Neural cell (in vitro differentiated cells): Measurements from ENCODE around the gene E4F1. TPM values are rescaled to one million over a fixed set of nuclear protein-coding genes. Genes with fewer than 3 reads are reported as not detected.

Experiments used
- H2AFZ ChIP-seq: fragments of 200-600, 300-800 bp; sonication (generic), shearing (Covaris generic); 2 replicates; pipeline ENCODE4 v1.6.0; 2014; ENCODE audit warnings: low read depth, mild to moderate bottlenecking, antibody characterized with exemption, low read length, moderate library complexity
- H3F3A ChIP-seq: fragments of 200-600 bp; shearing (Covaris generic); 2 replicates; pipeline ENCODE4 v1.6.1; 2016; ENCODE audit warnings: mild to moderate bottlenecking, moderate library complexity, mixed read lengths, antibody characterized with exemption, low read length; ENCODE audit not compliant: insufficient read depth, poor library complexity, severe bottlenecking
- H3K27ac ChIP-seq: fragments of 200-600, 300-800 bp; sonication (generic), shearing (Covaris generic); 2 replicates; pipeline ENCODE4 v1.5.1; 2014; ENCODE audit warnings: mild to moderate bottlenecking, low read length, moderate library complexity
- H3K27me3 ChIP-seq: fragments of 300-800, 200-600 bp; sonication (generic), shearing (Covaris generic); 2 replicates; pipeline ENCODE4 v1.6.0; 2014; ENCODE audit warnings: mild to moderate bottlenecking, low read depth, low read length, moderate library complexity; ENCODE audit not compliant: insufficient read depth
- H3K36me3 ChIP-seq: fragments of 300-800, 200-600 bp; sonication (generic), shearing (Covaris generic); 2 replicates; pipeline ENCODE4 v1.5.1; 2014; ENCODE audit warnings: mild to moderate bottlenecking, antibody characterized with exemption, low read length, moderate library complexity; ENCODE audit not compliant: insufficient read depth
- H3K4me2 ChIP-seq: fragments of 300-800, 200-600 bp; sonication (generic), shearing (Covaris generic); 2 replicates; pipeline ENCODE4 v1.6.0; 2014; ENCODE audit warnings: mild to moderate bottlenecking, low read length
- H3K4me3 ChIP-seq: fragments of 300-800, 200-600 bp; sonication (generic), shearing (Covaris generic); 2 replicates; pipeline ENCODE4 v1.5.1; 2014; ENCODE audit warnings: mild to moderate bottlenecking, low read length, moderate library complexity
- H3K79me2 ChIP-seq: fragments of 200-600 bp; shearing (Covaris generic); replicated peaks from 2 replicates; pipeline ENCODE4 v1.6.0; 2014; ENCODE audit warnings: mild to moderate bottlenecking, low read length, moderate library complexity; ENCODE audit not compliant: insufficient read depth
- H3K9ac ChIP-seq: fragments of 300-800, 200-600 bp; sonication (generic), shearing (Covaris generic); 2 replicates; pipeline ENCODE4 v1.6.1; 2016; ENCODE audit warnings: mild to moderate bottlenecking, low read length, mixed read lengths
- H3K9me2 ChIP-seq: fragments of 200-600 bp; shearing (Covaris generic); 2 replicates; pipeline ENCODE4 v1.6.1; 2016; ENCODE audit warnings: mild to moderate bottlenecking, low read length, mixed read lengths; ENCODE audit not compliant: insufficient read depth
- H3K9me3 ChIP-seq: fragments of 200-600, 300-800 bp; sonication (generic), shearing (Covaris generic); 2 replicates; pipeline ENCODE4 v1.6.1; 2016; ENCODE audit warnings: mild to moderate bottlenecking, mixed run types, low read length, moderate library complexity, mixed read lengths
- H4K20me1 ChIP-seq: fragments of 200-600 bp; shearing (Covaris generic); 2 replicates; pipeline ENCODE4 v1.6.1; 2016; ENCODE audit warnings: mild to moderate bottlenecking, mixed run types; ENCODE audit not compliant: insufficient read depth
- EP300 ChIP-seq: fragments of 450-650 bp; conservative IDR thresholded peaks from 2 replicates; pipeline ENCODE4 v1.6.1; 2014; ENCODE audit warnings: antibody characterized with exemption, mild to moderate bottlenecking, moderate library complexity; ENCODE audit not compliant: poor library complexity, severe bottlenecking
- EZH2 ChIP-seq: fragments of 200-600, 300-800 bp; shearing (Covaris generic), sonication (generic); IDR thresholded peaks from 2 replicates; pipeline ENCODE4 v1.6.1; 2014; ENCODE audit warnings: antibody characterized with exemption, low read length, borderline replicate concordance, mild to moderate bottlenecking; ENCODE audit not compliant: insufficient read depth, poor library complexity, severe bottlenecking
- MXI1 ChIP-seq: fragments of 450-650 bp; conservative IDR thresholded peaks from 2 replicates; pipeline ENCODE4 v1.6.1; 2014; ENCODE audit warnings: antibody characterized with exemption, mild to moderate bottlenecking; ENCODE audit not compliant: poor library complexity, severe bottlenecking
- POLR2AphosphoS5 ChIP-seq: IDR thresholded peaks from 2 replicates; pipeline ENCODE4 v1.6.1; 2012
- RAD21 ChIP-seq: fragments of 450-650 bp; conservative IDR thresholded peaks from 2 replicates; pipeline ENCODE4 v1.6.1; 2014; ENCODE audit warnings: antibody characterized with exemption, mild to moderate bottlenecking, moderate library complexity
- SMC3 ChIP-seq: fragments of 450-650 bp; conservative IDR thresholded peaks from 2 replicates; pipeline ENCODE4 v1.6.1; 2014; ENCODE audit warnings: antibody characterized with exemption, mild to moderate bottlenecking, moderate library complexity; ENCODE audit not compliant: poor library complexity
- TAF1 ChIP-seq: IDR thresholded peaks from 2 replicates; pipeline ENCODE4 v1.6.1; 2012; ENCODE audit warnings: low read depth
- polyA plus RNA-seq: library from polyadenylated mRNA; depleted of rRNA; stranded (reverse); fragments of >200 nt; gene quantifications from 2 replicates; pipeline ENCODE4 v1.2.3, GENCODE V29; 2014
- TF ChIP-seq, protein P1 (sequence below): IDR thresholded peaks from 2 replicates; pipeline ENCODE4 v1.6.1; 2012; ENCODE audit warnings: borderline replicate concordance
- TF ChIP-seq, protein P2 (sequence below): fragments of 450-650 bp; IDR thresholded peaks from 2 replicates; pipeline ENCODE4 v1.5.1; 2014; ENCODE audit warnings: antibody characterized with exemption, mild to moderate bottlenecking, moderate library complexity; ENCODE audit not compliant: poor library complexity, severe bottlenecking

E4F1 gene
- polyA plus RNA-seq, 1 donor from 2014 or later: 64.9 TPM

DNA sequence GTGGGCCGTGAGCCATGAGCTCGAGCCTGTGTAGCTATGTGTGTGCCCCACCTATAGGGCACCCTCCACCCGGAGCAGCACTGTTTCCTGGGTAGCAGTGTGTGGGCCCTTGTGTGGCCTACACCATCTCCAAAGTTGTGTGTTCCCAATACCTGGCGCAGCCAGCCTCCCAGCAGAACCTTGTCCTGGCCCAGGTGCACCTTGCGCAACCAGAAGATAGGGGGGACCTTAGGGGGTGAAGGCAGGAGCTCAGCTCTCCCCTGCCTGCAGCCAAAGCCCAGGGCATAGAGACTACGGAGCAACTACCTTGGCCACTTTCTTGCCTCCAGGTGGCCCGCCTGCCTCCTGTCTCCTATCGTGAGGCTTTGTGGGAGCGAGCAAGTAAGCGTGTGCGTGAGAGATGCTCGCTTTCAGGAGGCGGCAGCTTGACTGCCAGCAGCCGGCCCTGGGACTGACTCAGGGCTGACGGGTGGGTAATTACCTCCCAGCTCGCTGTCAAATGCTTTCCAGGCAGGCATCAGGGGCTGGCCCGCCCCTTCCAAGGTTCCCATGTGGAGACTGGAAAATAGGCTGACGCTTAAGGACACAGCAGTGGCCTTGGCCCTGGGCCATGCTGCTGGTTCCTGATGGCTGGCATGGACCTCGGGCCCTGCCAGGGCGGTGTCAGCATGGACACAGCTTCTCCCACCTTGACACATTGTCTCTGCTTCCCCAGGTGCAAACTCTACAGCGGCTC lies 48.8 kb upstream of the E4F1 start:
- Histone ChIP-seq H3K27ac (peak overlapping the region; percentile 69), H3K4me2 (no peak overlapping the region), H3K9me2 (no peaks in the 10 kb centered on the region), H3F3A (no peaks in the 10 kb centered on the region), H3K79me2 (no peaks in the 10 kb centered on the region), H3K9ac (peak overlapping the region; percentile 45), H3K36me3 (no peaks in the 10 kb centered on the region), H3K4me3 (peak overlapping the region; percentile 46), H3K9me3 (no peaks in the 10 kb centered on the region), H4K20me1 (no peaks in the 10 kb centered on the region), H2AFZ (no peak overlapping the region), H3K27me3 (no peaks in the 10 kb centered on the region)
- peak; percentile 57 for TF ChIP-seq EP300
- peak; percentile 8 for TF ChIP-seq SMC3
- no peak for TF ChIP-seq MXI1
- TF ChIP-seq, protein P1, sequence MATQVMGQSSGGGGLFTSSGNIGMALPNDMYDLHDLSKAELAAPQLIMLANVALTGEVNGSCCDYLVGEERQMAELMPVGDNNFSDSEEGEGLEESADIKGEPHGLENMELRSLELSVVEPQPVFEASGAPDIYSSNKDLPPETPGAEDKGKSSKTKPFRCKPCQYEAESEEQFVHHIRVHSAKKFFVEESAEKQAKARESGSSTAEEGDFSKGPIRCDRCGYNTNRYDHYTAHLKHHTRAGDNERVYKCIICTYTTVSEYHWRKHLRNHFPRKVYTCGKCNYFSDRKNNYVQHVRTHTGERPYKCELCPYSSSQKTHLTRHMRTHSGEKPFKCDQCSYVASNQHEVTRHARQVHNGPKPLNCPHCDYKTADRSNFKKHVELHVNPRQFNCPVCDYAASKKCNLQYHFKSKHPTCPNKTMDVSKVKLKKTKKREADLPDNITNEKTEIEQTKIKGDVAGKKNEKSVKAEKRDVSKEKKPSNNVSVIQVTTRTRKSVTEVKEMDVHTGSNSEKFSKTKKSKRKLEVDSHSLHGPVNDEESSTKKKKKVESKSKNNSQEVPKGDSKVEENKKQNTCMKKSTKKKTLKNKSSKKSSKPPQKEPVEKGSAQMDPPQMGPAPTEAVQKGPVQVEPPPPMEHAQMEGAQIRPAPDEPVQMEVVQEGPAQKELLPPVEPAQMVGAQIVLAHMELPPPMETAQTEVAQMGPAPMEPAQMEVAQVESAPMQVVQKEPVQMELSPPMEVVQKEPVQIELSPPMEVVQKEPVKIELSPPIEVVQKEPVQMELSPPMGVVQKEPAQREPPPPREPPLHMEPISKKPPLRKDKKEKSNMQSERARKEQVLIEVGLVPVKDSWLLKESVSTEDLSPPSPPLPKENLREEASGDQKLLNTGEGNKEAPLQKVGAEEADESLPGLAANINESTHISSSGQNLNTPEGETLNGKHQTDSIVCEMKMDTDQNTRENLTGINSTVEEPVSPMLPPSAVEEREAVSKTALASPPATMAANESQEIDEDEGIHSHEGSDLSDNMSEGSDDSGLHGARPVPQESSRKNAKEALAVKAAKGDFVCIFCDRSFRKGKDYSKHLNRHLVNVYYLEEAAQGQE: no peak
- TF ChIP-seq, protein P2, sequence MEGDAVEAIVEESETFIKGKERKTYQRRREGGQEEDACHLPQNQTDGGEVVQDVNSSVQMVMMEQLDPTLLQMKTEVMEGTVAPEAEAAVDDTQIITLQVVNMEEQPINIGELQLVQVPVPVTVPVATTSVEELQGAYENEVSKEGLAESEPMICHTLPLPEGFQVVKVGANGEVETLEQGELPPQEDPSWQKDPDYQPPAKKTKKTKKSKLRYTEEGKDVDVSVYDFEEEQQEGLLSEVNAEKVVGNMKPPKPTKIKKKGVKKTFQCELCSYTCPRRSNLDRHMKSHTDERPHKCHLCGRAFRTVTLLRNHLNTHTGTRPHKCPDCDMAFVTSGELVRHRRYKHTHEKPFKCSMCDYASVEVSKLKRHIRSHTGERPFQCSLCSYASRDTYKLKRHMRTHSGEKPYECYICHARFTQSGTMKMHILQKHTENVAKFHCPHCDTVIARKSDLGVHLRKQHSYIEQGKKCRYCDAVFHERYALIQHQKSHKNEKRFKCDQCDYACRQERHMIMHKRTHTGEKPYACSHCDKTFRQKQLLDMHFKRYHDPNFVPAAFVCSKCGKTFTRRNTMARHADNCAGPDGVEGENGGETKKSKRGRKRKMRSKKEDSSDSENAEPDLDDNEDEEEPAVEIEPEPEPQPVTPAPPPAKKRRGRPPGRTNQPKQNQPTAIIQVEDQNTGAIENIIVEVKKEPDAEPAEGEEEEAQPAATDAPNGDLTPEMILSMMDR: peak; percentile 40
- TF ChIP-seq POLR2AphosphoS5: peak; percentile 59
- TF ChIP-seq TAF1: no peak
- TF ChIP-seq RAD21: no peak
- no peak for TF ChIP-seq EZH2

DNA sequence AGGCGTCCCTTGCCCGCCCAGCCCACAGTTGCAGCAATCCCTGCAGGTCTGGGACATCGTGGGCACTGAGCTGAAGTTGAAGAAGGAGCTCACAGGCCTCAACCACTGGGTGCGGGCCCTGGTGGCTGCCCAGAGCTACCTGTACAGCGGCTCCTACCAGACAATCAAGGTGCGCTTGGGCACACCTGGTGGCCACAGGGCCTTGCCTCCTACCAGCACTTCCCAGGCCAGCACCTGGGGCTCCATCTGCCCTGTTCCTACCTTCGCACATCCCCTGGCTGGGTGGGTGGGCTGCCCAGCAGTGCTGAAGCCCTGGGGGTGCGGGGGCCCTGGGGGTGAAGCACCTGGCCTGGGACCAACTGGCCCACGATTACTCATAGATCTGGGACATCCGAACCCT lies 47.9 kb upstream of the E4F1 start:
- peak overlapping the region; percentile 69 for H3K27ac ChIP-seq
- no peak overlapping the region for H3K4me2 ChIP-seq
- no peaks in the 10 kb centered on the region for H3K27me3 ChIP-seq
- H4K20me1 ChIP-seq: no peaks in the 10 kb centered on the region
- H3K36me3 ChIP-seq: no peaks in the 10 kb centered on the region
- no peaks in the 10 kb centered on the region for H3K9me2 ChIP-seq
- no peak overlapping the region for H3K4me3 ChIP-seq
- no peak overlapping the region for H2AFZ ChIP-seq
- no peaks in the 10 kb centered on the region for H3F3A ChIP-seq
- H3K9ac ChIP-seq: peak overlapping the region; percentile 45
- no peaks in the 10 kb centered on the region for H3K9me3 ChIP-seq
- TF ChIP-seq EP300: no peak
- TF ChIP-seq, protein P1: no peak
- TF ChIP-seq, protein P2: no peak
- TF ChIP-seq MXI1: no peak
- no peak for TF ChIP-seq RAD21
- H3K79me2 ChIP-seq: no peaks in the 10 kb centered on the region
